ENCODE measurements around the gene IL21.

The IL21 gene

DNA sequence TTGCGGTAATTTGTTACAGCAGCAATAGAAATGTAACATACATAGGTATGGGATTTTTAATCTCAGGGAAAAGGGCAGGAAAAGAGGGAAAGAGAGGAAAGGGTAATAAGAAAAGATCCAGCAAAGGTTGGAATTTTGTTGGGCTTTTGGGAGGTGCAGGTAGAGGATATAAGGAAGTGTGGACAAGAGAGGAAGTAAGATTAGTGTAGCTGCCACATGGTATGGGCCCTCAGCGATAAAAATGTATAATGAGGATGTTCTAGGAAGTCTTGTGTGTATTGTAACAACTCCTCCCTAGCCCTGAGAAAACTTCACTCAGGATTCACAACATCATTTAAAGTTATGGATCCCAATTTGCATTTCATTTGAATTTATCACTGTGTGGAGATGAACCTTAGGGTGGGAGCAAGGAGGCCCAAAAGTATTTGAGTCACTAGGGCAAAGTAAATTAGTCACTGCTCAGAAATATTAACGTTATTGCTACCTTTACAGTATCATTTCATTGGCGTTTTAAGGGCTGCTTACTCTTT, 2.8 kb upstream of the IL21 start:
- POLR2A ChIA-PET (ENCODE audit: low non-redundant PET): no interaction called here
- CTCF ChIA-PET: no interaction called here
- TF ChIP-seq, protein P1, sequence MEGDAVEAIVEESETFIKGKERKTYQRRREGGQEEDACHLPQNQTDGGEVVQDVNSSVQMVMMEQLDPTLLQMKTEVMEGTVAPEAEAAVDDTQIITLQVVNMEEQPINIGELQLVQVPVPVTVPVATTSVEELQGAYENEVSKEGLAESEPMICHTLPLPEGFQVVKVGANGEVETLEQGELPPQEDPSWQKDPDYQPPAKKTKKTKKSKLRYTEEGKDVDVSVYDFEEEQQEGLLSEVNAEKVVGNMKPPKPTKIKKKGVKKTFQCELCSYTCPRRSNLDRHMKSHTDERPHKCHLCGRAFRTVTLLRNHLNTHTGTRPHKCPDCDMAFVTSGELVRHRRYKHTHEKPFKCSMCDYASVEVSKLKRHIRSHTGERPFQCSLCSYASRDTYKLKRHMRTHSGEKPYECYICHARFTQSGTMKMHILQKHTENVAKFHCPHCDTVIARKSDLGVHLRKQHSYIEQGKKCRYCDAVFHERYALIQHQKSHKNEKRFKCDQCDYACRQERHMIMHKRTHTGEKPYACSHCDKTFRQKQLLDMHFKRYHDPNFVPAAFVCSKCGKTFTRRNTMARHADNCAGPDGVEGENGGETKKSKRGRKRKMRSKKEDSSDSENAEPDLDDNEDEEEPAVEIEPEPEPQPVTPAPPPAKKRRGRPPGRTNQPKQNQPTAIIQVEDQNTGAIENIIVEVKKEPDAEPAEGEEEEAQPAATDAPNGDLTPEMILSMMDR (conservative IDR thresholded peaks at IDR 0.05; ENCODE audit: low read depth): no peak
- no peak for DNase-seq (ENCODE audit: low spot score)
- no peak overlapping the region for H3K27ac ChIP-seq

DNA sequence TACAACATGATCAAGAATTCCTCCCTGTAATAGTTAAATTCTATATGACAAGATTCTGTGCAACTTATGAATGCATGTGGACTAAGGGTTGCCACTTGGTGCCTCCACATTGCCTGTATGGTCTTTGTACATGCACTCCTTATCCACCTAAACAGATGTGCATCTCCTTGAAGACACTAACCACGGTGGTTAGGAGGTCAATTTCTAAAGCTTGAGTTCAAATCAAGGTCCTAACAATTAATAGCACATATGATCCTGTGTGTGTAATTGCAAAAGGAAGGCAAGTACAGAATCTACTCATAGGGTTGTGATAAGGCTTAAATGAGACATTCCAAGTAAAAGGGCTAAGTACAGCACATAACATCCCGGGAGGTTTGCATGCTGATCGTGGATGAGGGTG, 1.5 kb upstream of the IL21 start:
- ChIA-PET CTCF (interaction anchor here (1.0 kb wide), 1 partner anchor 136 kb away, joined by 3 read pairs; no protein-coding TSS in a partner anchor), POLR2A (ENCODE audit: low non-redundant PET) (no interaction called here)
- TF ChIP-seq, protein P1 (conservative IDR thresholded peaks at IDR 0.05; ENCODE audit: low read depth): no peak
- no peak overlapping the region for H3K27ac ChIP-seq
- no peak for DNase-seq (ENCODE audit: low spot score)

DNA sequence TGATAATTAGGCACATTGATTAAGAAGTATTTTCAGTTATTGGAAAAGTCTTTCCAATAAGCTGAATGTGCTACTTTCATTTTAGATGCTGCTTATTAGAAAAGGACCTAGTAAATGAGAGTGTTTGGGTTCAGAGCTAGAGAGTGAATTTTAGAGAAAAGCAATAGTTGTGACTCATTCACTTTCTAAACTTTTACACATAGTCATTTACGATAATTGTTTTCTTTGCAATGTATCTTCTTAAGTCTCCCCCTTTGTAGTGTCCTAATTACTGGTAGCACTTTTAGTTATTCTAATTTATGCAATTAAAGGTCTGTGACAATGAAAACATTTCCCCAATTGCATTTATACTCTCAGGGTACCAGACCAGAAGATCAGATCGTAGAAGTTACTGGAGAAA, 1.3 kb downstream of the IL21 start:
- CTCF ChIA-PET: interaction anchor here (0.8 kb wide), 1 partner anchor 17 kb away, joined by 3 read pairs; no protein-coding TSS in a partner anchor
- TF ChIP-seq, protein P1 (conservative IDR thresholded peaks at IDR 0.05; ENCODE audit: low read depth): no peak
- H3K27ac ChIP-seq: no peak overlapping the region
- POLR2A ChIA-PET (ENCODE audit: low non-redundant PET): no interaction called here
- DNase-seq (ENCODE audit: low spot score): no peak

DNA sequence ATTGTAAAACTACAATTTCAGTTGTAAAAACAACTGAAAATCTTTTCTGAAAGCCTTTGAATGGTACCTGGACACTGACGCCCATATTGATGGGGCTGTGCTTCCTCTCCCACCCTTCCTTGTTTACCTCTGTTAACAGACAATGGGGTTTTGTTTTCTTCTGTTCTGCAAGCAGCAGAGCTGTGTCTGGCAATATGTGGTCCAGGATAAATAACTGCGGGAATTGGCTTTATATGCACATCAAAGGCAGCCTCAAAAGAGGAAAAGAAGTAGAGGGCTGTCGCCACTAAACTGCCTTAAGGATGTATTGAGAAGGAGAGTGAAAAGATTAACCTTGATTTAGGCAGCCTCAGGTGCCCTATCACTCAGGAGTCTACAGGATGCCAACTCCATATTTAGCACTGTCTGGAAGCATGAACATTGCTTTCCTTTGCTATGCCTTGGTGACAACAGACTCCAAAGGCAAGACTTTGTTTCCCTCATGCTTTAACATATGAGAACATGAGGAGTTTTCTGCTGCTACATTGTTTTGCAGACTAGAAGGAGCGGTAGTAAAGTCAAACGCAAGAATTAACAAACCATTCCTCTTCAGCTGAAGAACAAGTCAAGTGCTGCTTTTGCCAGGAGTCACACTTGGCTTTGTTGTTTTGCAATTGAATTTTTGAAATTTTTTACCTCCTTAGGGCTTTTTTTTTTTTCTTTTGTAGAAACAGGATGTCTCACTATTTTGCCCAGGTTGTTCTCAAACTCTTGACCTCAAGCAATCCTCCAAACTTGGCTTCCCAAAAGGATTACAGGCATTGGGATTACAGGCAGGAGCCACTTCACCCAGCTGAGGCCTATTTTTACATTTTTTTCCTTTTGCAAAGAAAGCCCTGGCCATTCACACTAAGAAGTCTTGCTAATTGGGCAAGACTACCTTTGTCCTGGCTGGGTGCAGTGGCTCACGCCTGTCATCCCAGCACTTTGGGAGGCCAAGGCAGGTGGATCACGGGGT, 3.0 kb downstream of the IL21 start:
- H3K27ac ChIP-seq: no peak overlapping the region
- ChIA-PET POLR2A (ENCODE audit: low non-redundant PET) (no interaction called here), CTCF (interaction anchor here (0.6 kb wide), 2 partner anchors 391 to 485 kb away, joined by 3 read pairs; no protein-coding TSS in a partner anchor)
- DNase-seq (ENCODE audit: low spot score): no peak
- TF ChIP-seq, protein P1 (conservative IDR thresholded peaks at IDR 0.05; ENCODE audit: low read depth): no peak

DNA sequence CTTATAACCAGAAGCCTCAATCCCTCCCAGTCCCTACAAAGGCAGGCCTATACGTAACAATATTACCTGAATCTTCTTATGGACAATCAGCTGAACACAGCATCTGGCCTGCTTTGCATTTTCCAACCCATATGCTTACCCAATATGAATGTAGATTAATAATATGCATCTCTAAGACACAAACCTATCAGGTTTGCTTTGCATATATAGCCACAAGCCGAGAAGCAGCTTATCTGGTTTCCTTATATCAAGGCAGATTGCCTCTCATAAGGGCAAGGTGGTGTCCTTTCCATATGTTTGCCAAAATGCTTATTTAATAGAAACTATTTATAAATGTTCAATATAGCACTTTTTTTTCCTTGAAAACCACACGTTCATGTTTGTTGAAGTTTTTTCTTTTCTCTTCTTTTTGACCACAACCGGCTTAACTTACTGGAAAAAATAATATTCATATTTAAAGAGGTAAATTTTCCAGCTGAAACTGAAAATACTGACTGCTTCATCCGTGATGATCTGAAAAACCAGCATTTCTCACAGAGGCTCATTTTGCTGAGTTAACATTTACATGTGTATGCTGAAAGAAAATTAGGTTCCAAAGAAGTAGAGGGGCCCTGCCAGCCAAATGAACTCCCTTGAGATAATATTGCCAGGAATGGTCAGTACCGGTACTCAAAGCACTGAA, 3.8 kb downstream of the IL21 start:
- ChIA-PET POLR2A (ENCODE audit: low non-redundant PET) (no interaction called here), CTCF (interaction anchor here (0.6 kb wide), 2 partner anchors 486 to 753 kb away, joined by 3 to 6 read pairs; no protein-coding TSS in a partner anchor)
- no peak overlapping the region for H3K27ac ChIP-seq
- TF ChIP-seq, protein P1 (conservative IDR thresholded peaks at IDR 0.05; ENCODE audit: low read depth): no peak
- DNase-seq (ENCODE audit: low spot score): no peak

DNA sequence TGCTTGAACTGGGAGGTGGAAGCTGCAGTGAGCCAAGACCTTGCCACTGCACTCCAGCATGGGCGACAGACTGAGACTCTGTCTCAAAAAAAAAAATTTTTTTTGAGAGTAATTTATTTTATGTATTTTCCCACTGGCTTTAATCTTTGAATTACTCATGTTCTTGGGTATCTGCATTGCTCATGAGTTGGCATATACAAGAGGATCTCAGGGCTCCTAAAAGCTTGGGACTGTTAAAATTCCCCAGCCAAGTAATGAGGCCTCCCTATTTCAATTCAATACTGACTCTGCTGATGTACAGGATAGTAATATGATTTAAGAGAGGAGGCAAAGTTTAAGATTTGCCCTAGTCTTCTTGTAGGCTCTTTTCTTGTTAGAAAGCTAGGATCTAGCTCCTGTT, 6.2 kb downstream of the IL21 start:
- CTCF ChIA-PET: no interaction called here
- POLR2A ChIA-PET (ENCODE audit: low non-redundant PET): no interaction called here
- no peak for DNase-seq (ENCODE audit: low spot score)

More for the DNA sequence above, 6.2 kb downstream of the IL21 start:
- H3K27ac ChIP-seq: no peak overlapping the region
- TF ChIP-seq, protein P1 (conservative IDR thresholded peaks at IDR 0.05; ENCODE audit: low read depth): no peak

Data from RWPE1 (cell line).